Endothelial cell of hepatic sinusoid (primary cell): ENCODE results near the gene EOMES.
"Not testable (repeated sequence)": the region's sequence is repeated elsewhere in the genome, so short reads cannot be mapped to it uniquely, and the experiment has no call there.

Source experiments
- in situ Hi-C: cut with HindIII; loops from 2 replicates; pipeline ENCODE4 v1.10.0; 2017; ENCODE audit warnings: low sequenced_read_pairs

EOMES gene

DNA sequence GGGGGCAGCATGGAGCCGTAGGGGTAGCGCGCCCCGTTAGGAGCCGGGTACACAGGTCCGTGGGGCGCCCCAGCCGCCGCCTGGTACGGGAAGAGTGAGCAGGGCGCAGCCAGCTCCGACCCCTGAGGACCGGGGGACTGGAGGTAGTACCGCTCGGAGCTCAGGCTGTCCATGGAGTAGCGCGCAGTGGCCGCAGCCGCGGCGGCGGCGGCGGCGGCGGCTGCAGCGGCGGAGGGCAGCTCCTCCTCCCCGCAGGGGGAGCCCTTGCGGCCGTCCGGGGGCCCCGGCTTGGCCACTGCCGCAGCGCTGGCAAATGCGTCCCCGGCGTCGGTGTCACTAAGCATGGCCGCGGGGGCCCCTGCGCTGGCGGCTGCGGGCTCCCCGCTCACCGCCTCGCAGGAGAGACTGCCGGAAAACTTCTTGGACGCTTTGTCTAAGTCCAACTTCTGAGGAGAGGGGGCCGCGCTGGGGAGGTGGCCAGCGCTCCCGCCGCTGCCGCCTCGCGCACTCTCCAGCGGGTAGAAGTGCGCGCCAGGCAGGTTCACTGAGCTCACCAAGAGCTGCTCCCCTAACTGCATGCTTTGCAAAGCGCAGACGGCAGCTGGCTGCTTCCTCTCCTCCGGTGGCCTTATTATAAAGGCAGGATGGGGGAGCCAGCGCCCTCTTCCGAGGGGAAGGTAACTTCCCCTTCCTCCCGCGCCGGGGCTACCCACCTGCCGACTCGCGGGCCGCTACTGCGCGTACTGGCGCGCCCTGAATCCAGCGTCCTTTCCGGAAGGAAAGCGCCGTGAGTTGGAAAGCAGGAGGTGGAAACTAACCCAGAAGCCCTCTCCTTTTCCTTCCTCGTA is at the start of gene EOMES:
Gene EOMES, minus strand, starts transcription at position 607 of the 848 bp plus-strand sequence. Its CDS starts 29 bp downstream, at position 578.
- in situ Hi-C loops, result loop anchor here (10.0 to 25.0 kb wide), 4 partner anchors 57 to 615 kb away; partner anchors contain the start of genes AZI2 and ZCWPW2

DNA sequence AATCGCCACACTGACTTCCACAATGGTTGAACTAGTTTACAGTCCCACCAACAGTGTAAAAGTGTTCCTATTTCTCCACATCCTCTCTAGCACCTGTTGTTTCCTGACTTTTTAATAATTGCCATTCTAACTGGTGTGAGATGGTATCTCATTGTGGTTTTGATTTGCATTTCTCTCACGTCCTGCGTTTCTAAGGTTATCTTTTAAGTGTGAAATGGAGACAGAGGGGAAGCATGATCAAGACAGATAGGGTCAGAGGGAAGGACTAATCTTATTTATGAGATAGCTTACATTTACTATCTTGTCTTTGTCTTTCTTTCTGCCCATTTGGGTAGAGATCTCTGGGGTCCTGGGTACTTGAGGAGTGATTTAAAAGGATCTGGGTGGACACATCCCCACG is 48.3 kb upstream of the EOMES start:
- in situ Hi-C loops, result not testable (repeated sequence)

DNA sequence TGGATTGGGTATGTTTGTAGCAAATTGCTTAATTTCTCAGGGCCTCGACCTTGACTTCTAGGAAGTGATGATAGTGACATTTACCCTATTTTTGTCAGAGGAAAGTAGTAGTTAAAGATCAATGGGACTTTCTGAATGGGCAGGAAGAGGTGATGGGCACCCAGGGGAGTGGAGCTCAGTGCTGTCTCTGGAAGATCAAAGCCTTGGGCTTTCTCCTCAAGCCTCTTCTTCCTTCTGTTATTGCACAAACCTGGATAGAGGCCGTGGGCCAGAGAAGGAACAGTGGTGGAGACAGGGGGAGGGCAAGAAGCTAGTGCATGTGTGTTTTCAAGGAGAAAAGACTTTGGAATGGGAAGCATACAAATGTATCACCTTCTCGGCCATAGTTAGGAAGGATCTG is 44.9 kb upstream of the EOMES start:
- in situ Hi-C loops, result no loop called here

DNA sequence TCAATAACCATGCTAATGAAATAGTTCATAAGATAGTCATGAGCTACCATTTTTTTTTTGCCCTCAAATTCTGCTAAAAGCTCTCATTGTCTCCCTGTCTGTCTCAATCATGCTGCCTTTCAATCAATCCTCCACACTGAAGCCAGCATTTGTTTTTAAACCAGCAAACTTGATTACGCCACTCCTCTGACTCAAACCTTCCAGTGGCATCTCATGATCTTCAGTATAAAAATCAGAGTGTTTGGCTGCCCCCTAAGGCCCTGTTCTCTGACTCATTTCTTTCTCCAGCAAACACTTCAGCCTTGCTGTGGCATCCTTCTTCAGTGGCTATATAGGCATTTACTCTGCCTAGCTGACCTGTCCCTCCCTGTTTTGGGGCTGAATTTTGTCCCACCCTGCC is 36.0 kb upstream of the EOMES start:
- in situ Hi-C loops, result no loop called here

DNA sequence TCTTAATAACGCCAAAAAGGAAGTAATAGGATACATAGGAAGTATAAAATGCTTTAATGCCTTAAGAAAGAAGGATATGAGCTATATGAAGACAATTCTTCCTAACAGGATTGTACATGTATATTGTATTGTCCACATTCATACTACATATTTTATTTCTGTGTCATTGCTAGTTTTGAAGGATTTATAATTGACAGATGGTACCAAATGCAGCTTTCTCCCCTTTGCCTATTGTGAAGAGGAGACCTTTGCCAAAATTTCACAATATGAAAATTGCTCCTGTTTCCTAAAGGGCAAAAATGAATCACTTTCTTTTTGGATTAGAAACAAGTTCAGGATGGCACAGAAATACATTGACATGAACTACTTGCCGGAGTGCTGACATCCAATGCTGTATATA is 34.8 kb upstream of the EOMES start:
- in situ Hi-C loops, result no loop called here

DNA sequence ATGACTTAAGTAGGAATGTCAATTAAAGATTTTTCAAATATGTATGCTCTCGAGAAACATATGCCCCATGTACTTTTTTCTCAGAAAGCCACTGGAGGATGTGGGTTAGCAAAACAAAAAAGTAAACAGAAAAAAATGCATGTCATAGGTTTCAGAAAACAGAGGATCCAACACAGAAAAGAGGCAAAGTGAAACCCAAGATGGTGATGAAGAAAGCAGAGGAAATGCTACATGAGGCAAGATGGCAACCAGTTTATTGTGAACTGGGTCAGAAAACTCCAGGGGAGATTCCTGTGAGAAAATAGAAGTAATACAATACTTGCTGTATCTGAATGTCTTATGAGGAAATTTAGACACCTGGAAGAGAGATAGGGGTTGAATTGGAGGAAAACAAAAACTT is 30.8 kb upstream of the EOMES start:
- in situ Hi-C loops, result no loop called here

DNA sequence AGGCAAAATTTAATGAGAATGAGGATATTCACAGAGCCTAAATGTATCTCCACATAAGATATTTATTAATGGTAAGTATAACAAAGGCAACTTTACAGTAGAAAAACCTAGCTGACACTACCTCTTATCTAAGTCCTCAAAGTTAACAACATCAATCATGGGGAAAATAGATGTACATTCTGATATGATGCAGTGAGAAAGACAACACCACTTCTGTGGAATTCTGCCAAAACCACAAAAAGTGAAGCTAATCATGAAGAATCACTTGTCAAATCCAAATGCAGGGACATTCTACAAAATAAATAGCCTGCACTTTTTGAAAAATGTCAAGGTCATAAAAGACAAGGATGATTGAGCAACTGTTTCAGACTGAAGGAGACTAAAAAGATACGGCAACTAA is 27.5 kb upstream of the EOMES start:
- in situ Hi-C loops, result no loop called here

DNA sequence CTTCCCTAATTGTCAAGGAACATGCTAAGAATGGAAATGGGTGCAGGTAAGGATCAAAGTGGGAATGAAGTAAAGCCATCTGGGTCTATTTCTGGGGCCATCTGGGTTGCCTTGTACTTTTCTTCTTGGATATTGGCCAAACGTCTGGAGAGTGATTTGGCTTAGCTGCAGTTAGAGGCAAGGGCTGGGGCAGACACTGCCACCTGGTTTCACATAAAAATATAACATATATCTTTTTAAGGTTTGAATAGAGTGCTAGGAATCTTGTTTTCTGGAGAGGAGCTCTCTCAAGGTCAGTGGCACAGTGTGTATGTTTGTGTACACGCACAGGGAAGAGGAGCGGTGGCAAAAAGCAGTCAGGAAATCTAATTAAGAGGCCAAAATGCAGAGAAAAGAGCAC is 24.7 kb upstream of the EOMES start:
- in situ Hi-C loops, result no loop called here

DNA sequence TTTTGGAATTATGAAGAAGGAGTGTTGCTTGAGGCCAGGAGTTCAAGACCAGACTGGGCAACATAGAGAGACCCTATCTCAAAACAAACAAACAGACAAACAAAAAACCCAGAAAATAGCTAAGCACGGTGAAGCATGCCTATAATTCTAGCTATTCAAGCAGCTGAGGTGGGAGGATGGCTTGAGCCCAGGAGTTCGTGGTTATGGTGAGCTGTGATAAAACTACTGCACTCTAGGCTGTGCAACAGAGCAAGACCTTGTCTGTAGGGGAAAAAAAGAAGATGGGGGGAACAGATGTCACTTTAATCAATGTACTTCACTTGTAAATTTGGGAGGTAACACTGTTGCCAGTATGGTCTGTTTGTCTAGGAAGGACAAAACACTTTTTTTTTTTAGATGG is 18.7 kb upstream of the EOMES start:
- in situ Hi-C loops, result no loop called here

DNA sequence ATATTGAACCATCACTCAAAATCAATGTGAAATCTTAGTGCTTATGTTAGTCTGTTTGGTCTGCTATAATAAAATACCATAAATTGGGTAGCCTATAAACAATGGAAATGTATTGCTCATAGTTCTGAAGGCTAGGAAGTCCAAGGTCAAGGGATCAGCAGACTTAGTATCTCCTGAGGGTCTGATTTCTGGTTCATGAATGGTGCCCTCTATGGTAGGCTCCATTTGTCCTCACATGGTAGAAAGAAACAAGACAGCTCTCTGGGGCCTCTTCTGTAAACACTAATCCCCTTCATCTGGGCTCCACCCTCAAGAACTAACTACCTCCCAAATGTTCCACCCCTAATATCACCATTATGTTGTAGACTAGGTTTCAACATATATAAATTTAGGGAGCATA is 15.0 kb upstream of the EOMES start:
- in situ Hi-C loops, result no loop called here

DNA sequence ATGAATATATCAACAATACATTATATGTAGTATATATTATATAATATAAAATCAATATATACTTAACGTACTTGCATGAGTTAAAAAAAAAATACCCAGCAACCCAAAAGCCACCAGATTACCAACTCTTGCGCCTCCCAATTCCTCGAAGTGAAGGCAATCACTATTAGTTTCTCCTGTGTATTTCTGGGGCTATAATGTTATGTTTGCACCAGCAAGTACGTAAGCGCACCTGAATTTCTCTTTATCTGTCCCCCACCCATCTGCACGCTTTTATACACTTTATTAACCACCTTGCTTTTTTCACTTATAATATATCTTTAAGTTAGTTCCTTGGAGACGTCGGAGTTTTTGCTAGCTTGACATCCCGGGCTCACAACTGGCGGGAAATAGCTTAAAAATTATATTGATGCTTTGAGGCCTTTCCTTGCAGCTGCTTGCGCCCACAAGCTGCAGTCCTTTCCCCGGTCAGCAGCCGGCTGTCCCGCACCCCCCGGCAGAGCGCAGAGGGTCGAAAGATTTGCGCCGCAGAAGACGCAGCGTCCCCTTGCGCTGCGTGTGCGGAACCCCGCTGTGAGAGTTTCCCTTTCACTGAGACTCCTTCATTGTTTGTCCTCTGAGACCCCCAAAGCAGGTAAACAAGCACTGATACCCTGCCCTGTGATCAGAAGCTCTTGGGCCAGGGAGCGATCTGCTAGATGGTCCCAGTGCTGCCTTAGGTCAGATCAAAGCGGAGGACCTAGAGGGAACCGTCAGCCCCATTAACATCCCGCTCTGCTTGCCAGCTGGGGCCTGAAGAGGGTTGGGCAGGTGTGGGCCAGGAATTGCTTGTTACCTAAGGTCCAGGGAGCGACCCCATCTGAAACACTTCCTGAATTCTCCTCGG is 8.9 kb upstream of the EOMES start:
- in situ Hi-C loops, result no loop called here

DNA sequence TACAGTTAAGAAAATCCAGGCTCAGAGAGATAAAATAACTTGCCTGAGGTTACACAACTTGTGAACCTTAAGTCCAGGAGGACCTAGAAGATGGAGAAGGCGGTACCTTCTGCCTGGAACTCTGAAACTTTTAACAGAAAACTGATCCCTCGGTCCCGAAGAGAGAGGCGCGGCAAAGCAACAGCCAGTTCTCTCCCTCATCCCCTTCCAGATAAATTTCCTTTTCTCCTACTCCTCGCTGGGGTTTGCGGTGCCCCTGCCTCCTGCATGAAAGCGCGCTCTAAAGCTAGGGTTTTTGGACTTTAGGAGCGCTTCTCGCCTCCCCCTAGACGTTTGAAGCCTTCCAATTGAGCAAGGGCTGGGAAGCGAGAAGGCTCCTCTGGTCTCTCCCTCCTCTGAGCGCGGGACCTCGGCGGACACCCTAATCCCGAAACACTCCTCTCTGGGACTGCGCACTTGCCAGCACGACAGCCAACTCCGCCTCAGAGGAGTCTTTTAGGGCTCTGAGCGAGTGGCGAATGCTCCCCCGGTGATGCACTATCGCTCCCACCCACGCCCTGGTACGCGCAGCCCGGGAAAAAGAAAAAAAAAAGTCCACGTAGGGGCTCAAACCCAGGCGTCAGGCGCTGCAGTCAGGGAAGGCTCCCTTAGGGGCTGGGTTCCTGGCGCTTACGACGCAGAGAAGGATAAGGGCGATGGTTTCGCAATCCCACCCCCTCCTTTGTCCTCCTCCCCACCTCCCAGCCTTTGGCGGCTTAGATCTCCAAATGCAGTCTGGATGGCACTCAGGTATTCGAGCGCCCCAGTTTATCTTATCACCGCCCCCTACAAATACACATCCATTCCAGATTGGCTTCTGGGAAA is 7.9 kb upstream of the EOMES start:
- in situ Hi-C loops, result loop anchor here (10.0 kb wide), 3 partner anchors 55 to 425 kb away; no protein-coding TSS in a partner anchor

DNA sequence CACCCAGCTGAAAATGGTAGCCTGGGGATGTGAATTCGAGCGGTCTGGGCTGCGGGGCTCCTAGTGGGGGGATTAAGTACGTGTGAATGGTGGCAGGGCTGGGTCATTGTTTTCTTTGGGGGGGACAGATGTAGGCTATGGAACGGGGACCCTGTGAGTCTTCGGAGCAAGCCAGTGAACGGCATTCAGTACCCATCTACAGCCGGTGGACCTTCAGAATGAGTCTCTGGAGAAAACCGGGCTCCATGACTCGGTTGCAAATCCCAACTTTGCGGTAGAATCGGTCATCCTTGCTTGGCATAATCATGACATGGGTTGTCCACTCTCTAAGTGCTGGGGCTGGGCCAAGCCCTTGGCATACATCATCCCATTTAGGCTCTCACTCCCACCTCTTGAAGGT is 7.2 kb upstream of the EOMES start:
- in situ Hi-C loops, result loop anchor here (10.0 kb wide), 3 partner anchors 55 to 425 kb away; no protein-coding TSS in a partner anchor

DNA sequence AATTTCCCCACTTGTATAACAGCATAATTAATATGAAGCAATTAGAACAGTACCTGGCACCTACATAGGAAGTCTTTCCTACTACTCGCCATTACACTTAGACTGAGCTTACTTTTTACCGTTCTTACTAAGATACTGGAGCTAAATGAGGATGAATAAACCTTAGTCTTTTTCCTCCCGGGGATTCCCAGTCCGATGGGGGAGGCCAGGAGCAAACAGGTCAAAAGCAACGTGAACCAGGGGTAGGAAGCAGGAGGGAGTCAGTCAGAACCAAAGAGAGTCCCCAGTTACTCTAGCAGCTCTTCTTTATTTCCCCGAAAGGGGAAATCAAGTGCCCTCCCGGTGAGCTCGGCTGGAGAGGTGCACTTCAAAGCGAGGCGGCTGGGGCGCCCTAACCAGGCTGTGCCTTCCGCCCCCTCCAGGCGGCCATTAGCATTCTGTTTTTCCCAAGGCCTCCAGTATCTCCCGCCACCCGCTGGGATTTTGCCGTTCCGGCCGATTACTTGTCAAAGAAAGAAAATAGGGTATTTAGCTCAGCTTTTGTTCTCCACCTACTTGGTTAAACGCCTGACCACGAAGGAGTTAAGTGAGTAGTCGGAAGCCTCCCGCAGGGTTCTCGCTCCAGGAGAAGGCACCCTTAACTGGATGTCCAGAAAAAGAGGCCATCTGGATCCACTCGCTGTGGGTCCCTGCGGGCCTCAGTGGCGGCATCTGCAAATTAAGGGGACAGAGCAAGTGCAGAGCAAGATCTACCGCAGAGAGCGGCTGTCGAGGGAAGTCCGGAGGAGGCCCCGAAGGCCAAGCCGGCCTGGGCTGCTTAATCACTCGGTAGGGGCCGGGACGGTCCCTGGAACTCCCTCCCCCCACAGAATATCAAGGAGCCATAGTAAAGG is 6.3 kb upstream of the EOMES start:
- in situ Hi-C loops, result loop anchor here (10.0 kb wide), 3 partner anchors 56 to 424 kb away; no protein-coding TSS in a partner anchor

DNA sequence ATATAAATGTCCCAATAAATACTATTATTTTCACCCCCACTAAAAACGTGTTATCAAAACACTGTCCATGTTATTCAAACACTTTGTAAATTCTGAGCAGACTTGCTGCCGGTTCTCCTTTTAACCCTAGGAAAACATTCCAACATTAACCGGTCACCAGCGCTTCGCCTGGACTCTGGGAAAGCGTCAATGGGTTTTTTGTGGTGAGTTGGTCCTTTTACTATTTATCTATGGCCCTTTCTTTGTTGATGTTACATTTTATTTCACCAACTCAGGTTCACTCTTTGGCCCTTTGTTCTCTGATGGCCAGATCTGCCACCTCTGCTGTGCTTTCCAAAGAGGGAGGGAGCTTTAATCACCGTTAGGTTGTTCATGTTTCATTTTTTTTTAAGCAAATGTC is 4.1 kb upstream of the EOMES start:
- in situ Hi-C loops, result loop anchor here (10.0 kb wide), 3 partner anchors 59 to 421 kb away; no protein-coding TSS in a partner anchor

DNA sequence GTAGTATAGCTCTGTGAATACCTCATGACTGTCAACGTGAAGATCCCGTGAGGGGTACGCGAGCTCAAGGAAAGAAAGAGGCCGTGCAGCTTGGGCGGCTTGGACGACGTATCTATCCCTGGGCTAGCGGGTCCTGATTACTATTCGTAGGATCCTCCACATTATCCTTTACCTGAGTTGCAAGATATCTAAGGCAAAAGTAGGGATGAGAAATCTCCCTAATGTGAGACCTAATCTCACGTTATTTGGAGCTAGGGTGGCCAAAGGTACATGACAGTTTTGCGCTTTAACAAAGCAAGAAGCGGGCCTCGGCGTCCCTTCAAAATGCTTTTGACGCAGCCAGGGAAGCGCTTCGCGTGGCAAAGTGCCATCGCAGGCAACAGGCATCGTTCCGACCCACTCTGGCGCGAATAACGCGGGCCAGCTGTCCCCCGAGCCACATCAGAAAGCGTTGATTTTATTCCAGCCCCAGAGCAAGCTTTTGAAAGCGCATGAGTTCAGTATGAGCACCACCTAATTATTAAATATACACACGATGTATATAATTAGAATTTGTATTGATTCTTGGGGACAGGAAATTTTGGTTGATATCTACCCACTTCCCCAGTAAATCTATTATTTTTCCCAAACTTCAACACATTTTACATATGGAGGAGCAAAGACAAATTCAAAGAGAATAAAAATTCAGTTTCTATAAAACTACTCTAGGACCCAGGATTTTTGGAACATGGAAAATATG is 2.5 kb upstream of the EOMES start:
- in situ Hi-C loops, result loop anchor here (10.0 to 25.0 kb wide), 4 partner anchors 60 to 613 kb away; partner anchors contain the start of genes AZI2 and ZCWPW2

DNA sequence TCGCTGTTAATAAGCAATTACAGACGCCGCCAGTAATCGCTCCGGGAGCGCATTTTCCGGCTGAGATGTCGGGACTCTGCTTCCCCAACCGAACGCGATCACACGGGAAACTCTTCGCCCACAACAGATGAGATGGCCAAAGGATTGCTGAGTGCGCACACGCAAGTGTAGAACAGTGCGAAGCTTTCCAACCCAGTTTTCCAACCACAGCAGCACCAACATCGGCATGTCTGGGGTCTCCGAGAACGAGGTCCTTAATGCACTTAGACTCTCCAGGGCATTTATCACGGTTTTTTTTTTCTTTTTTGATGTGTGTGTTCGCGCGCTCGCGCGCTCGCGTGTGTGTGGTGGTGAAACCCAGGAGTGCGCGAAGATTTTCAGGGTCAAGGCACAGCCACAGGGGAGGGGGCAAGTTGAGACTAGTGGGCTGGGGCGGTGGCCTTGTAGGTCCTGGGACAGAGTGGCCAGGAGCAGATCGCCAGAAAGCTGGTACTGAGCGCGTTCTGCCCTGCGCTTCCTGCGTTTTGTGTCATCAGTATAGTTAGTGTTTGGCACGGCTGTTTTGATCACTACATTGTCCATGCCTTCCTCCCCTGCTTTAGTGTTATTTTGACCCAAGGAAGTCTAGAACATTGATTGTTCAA is 1.8 kb upstream of the EOMES start:
- in situ Hi-C loops, result loop anchor here (10.0 to 25.0 kb wide), 4 partner anchors 59 to 613 kb away; partner anchors contain the start of genes AZI2 and ZCWPW2

DNA sequence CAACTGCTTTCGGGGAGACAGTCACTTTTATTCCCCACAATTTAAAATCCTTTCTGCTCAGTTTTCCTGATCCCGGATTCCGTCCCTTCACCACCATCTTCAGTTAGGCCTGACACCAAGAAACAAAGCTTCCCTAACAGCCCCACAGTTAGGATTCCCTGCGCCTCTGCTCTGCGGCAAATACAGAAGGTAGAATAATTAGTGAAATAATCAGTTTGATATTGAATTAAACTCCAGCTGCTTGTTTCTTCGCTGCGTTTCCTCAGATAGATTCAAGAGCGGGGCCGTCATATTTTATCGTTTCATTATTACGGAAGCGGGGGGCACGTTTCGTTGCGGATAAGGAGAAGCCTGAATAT is 1.3 kb upstream of the EOMES start:
- in situ Hi-C loops, result loop anchor here (10.0 to 25.0 kb wide), 4 partner anchors 59 to 614 kb away; partner anchors contain the start of genes AZI2 and ZCWPW2
